K562 (cell line): ENCODE results near the gene CAPN12. TPM values are rescaled to one million over a fixed set of nuclear protein-coding genes. Genes with fewer than 3 reads are reported as not detected.

ENCODE experiments used
- ATAC-seq: fragments of 200-7000 bp; cut with Tn5 transposase; 3 replicates; pipeline ENCODE4 v1.9.1; 2020; ENCODE audit warnings: moderate library complexity
- BruUV-seq: library from RNA; stranded (reverse); fragments of 400-500 nt; replicated peaks from 2 replicates; lab custom pipeline; 2021; lab: Mats Ljungman, UMichigan
- CTCF ChIA-PET: fragments of 300-600 bp; formaldehyde crosslinking; extraction: SDS; loops from one replicate; lab custom pipeline; 2021; ENCODE audit warnings: low intra/inter-chr PET ratio; lab: Yijun Ruan, JAX
- POLR2A ChIA-PET: fragments of 300-600, 350-650 bp; sonication (Branson Sonifier 250); formaldehyde crosslinking; extraction: SDS; loops from one replicate; lab custom pipeline; 2021; ENCODE audit warnings: antibody characterized with exemption, inconsistent platforms; lab: Yijun Ruan, JAX
- DNase-seq, 4 experiments: peaks; one replicate each; pipeline versions ENCODE4 v3.0.0 to v3.0.0-alpha.2; 2011 to 2018; ENCODE audit warnings: low spot score in 3 of 4, mixed read lengths in 3 of 4; ENCODE audit errors: extremely low read depth in 1 of 4
- FAIRE-seq: peaks from 2 replicates; lab custom pipeline; 2011; peaks lifted over from hg19 to GRCh38; lab: Jason Lieb, UNC
- H2AFZ ChIP-seq: 2 replicates; pipeline ENCODE4 v1.6.0; 2011; ENCODE audit warnings: low read depth, low read length, control low read depth, inconsistent platforms
- H3K27ac ChIP-seq: fragments of 200-600 bp; 3 replicates; pipeline ENCODE4 v1.8.0; 2011; ENCODE audit warnings: low read depth, mild to moderate bottlenecking, control low read depth, inconsistent platforms, low read length, moderate library complexity, mixed read lengths; ENCODE audit errors: extremely low read depth
- H3K27me3 ChIP-seq, 2 experiments: fragments of 300-600 bp in 1 of 2; 2 replicates in 1 of 2; 3 replicates in 1 of 2; pipeline versions ENCODE4 v1.6.0 to v1.8.0; 2011; ENCODE audit warnings: inconsistent platforms in 2 of 2, low read length in 2 of 2, mild to moderate bottlenecking in 1 of 2, mixed read lengths in 1 of 2, moderate library complexity in 1 of 2; ENCODE audit not compliant: control insufficient read depth in 2 of 2, insufficient read depth in 2 of 2
- H3K36me3 ChIP-seq: fragments of 300-600 bp; 3 replicates; pipeline ENCODE4 v1.8.0; 2011; ENCODE audit warnings: mild to moderate bottlenecking, low read length, inconsistent platforms; ENCODE audit not compliant: control insufficient read depth, insufficient read depth
- H3K4me1 ChIP-seq, 2 experiments: fragments of 200-600 bp in 1 of 2; replicated peaks in 1 of 2; 2 replicates in 1 of 2; 3 replicates in 1 of 2; pipeline versions ENCODE4 v1.5.1 to v1.8.0; 2011; ENCODE audit warnings: inconsistent platforms in 2 of 2, low read length in 2 of 2, mild to moderate bottlenecking in 1 of 2, mixed read lengths in 1 of 2, moderate library complexity in 1 of 2; ENCODE audit not compliant: control insufficient read depth in 2 of 2, insufficient read depth in 2 of 2
- H3K4me2 ChIP-seq: 2 replicates; pipeline ENCODE4 v1.6.1; 2011; ENCODE audit warnings: low read length, control low read depth, inconsistent platforms, mixed read lengths; ENCODE audit not compliant: insufficient read depth
- H3K4me3 ChIP-seq: fragments of 200-600 bp; sonication (generic), shearing (Covaris generic); 2 replicates; pipeline ENCODE4 v1.5.1; 2016; ENCODE audit warnings: control low read depth, inconsistent platforms
- H3K79me2 ChIP-seq: fragments of 200-600 bp; 3 replicates; pipeline ENCODE4 v1.8.0; 2011; ENCODE audit warnings: low read length, inconsistent platforms; ENCODE audit not compliant: control insufficient read depth, insufficient read depth
- H3K9ac ChIP-seq, 2 experiments: 2 replicates each; pipeline versions ENCODE4 v1.6.0 to v1.6.1; 2011; ENCODE audit warnings: low read depth in 2 of 2, low read length in 2 of 2, control low read depth in 1 of 2, inconsistent platforms in 1 of 2, mild to moderate bottlenecking in 1 of 2, mixed read lengths in 1 of 2; ENCODE audit not compliant: insufficient read depth in 1 of 2
- H3K9me1 ChIP-seq: one replicate; pipeline ENCODE4 v1.6.0; 2011; ENCODE audit warnings: inconsistent platforms, mild to moderate bottlenecking, low read length, moderate library complexity; ENCODE audit not compliant: control insufficient read depth, insufficient read depth
- H3K9me3 ChIP-seq: replicated peaks from 2 replicates; pipeline ENCODE4 v1.5.1; 2011; ENCODE audit warnings: low read depth, low read length, inconsistent platforms; ENCODE audit not compliant: control insufficient read depth, insufficient read depth
- H4K20me1 ChIP-seq: replicated peaks from 2 replicates; pipeline ENCODE4 v1.6.1; 2011; ENCODE audit warnings: low read length, inconsistent platforms, mixed read lengths; ENCODE audit not compliant: control insufficient read depth, insufficient read depth
- BRF2 ChIP-seq: IDR thresholded peaks from 3 replicates; pipeline ENCODE4 v1.6.1; 2011; ENCODE audit warnings: borderline replicate concordance, mild to moderate bottlenecking; ENCODE audit not compliant: insufficient read length, insufficient read depth
- CBX3 ChIP-seq, 2 experiments: IDR thresholded peaks; 1 replicate in 1 of 2; 2 replicates in 1 of 2; pipeline ENCODE4 v1.6.1; 2012; ENCODE audit warnings: inconsistent platforms in 2 of 2, low read length in 2 of 2, borderline replicate concordance in 1 of 2, control low read depth in 1 of 2
- ETV6 ChIP-seq, 3 experiments: fragments of 150-350 bp in 1 of 3; sonication (generic) in 1 of 3; formaldehyde crosslinking in 1 of 3; IDR thresholded peaks; 2 replicates each; pipeline versions ENCODE4 v1.6.1 to v1.8.0; 2014 to 2022; ENCODE audit warnings: borderline replicate concordance in 2 of 3, low read depth in 2 of 3, antibody characterized with exemption in 1 of 3, low read length in 1 of 3, mild to moderate bottlenecking in 1 of 3, missing genetic modification reagents in 1 of 3
- GTF2B ChIP-seq: IDR thresholded peaks from 2 replicates; pipeline ENCODE4 v1.6.1; 2011; ENCODE audit not compliant: insufficient read length; ENCODE audit errors: extremely low read depth
- HDAC8 ChIP-seq: fragments of 450-650 bp; IDR thresholded peaks from 2 replicates; pipeline ENCODE4 v1.6.1; 2016; ENCODE audit warnings: mild to moderate bottlenecking, missing genetic modification characterization, moderate library complexity, missing compliant biosample characterization
- NFATC3 ChIP-seq: fragments of 450-650 bp; IDR thresholded peaks from 2 replicates; pipeline ENCODE4 v1.6.1; 2017; ENCODE audit warnings: mild to moderate bottlenecking
- SIRT6 ChIP-seq: IDR thresholded peaks from one replicate; pipeline ENCODE4 v1.6.1; 2012; ENCODE audit warnings: low read depth, mild to moderate bottlenecking, control low read depth, inconsistent platforms, low read length, moderate library complexity
- U2AF2 ChIP-seq: fragments of 200-400 bp; formaldehyde crosslinking; optimal IDR thresholded peaks from 2 replicates; pipeline ENCODE3; 2017; ENCODE audit warnings: low read depth, mild to moderate bottlenecking, low read length
- ZNF407 ChIP-seq: fragments of 450-650 bp; IDR thresholded peaks from 2 replicates; pipeline ENCODE4 v1.6.1; 2016; ENCODE audit warnings: low read depth
- WGBS: fragments of 100-300 bp; shearing (Covaris generic); methylation state at CpG from one replicate; pipeline ENCODE4 v1.1.6; 2016; ENCODE audit warnings: low coverage, mixed read lengths; ENCODE audit not compliant: insufficient coverage; ENCODE audit errors: missing lambda C conversion rate; 5-methylcytosine and 5-hydroxymethylcytosine counted together
- in situ Hi-C: fragments of 300-500 bp; cut with MboI; formaldehyde crosslinking; loops from 4 replicates; pipeline ENCODE4 v1.15.0; 2018; ENCODE audit warnings: inconsistent platforms, mixed read lengths
- intact Hi-C: fragments of 100-400 bp; cut with micrococcal nuclease; formaldehyde crosslinking; loops from 2 replicates; pipeline ENCODE4 v1.14.2; 2022
- polyA plus RNA-seq, 8 experiments: library from polyadenylated mRNA; depleted of rRNA in 4 of 8; stranded (reverse) in 5 of 8; unstranded in 3 of 8; fragments of >200 nt; fragmentation: Nextera tagmentation in 2 of 8; fragmentation: Illumina TruSeq in 1 of 8; extraction: Ambion mirVana in 2 of 8; extraction: Trizol in 1 of 8; gene quantifications; 2 replicates each; pipeline versions ENCODE4 v1.2.1 to v1.2.3, GENCODE V29; 2011 to 2014; ENCODE audit warnings: inconsistent platforms in 1 of 8, missing spikeins in 1 of 8
- total RNA-seq, 7 experiments: library from RNA; depleted of rRNA in 6 of 7; stranded (reverse); fragments of >200 nt in 6 of 7; fragmentation: Illumina TruSeq in 2 of 7; extraction: Trizol in 2 of 7; gene quantifications; 2 replicates each; pipeline versions ENCODE4 v1.2.1 to v1.2.3, GENCODE V29; 2011 to 2021; ENCODE audit warnings: low replicate concordance in 1 of 7

Gene CAPN12
- total and polyA plus RNA-seq, 9 of the 15 experiments (the other 6 are each of a cell fraction or from before 2014, with no cell fraction given) = 0.83 to 7.0 (median 1.6) TPM

- Histone ChIP-seq H4K20me1 (peaks cover 21% of the 10 kb centered on the region), H3K36me3 (peaks cover 90% of the 10 kb centered on the region), H3K4me2 (no peak overlapping the region), H3K27me3 (no peaks in the 10 kb centered on the region), H2AFZ (no peak overlapping the region), H3K9ac (0 out of 4 replicates have a peak overlapping the region, but pooled peaks of 1 of the 2 experiments have one; percentile 36), H3K4me3 (no peak overlapping the region), H3K79me2 (peaks cover 81% of the 10 kb centered on the region), H3K4me1 (peaks cover 3 to 26% of the 10 kb centered on the region in 2 experiments; a peak in 3 of 5 replicates), H3K27ac (no peak overlapping the region), H3K9me3 (no peaks in the 10 kb centered on the region), H3K9me1 (peaks cover 9% of the 10 kb centered on the region)
- in situ Hi-C loops = no loop called here
- DNase-seq (no peak), ATAC-seq (no peak), FAIRE-seq (no peak)
- no TSS peak for BruUV-seq
- POLR2A ChIA-PET = no interaction called here
- 90% methylated on average over 6 of the region's 6 CpGs for WGBS
- intact Hi-C loops = no loop called here
- CTCF ChIA-PET = no interaction called here
- no peak for TF ChIP-seq BRF2
- no peak for TF ChIP-seq NFATC3
- no peak for TF ChIP-seq ZNF407
- no peak for TF ChIP-seq HDAC8 (tag)
- TF ChIP-seq U2AF2 = no peak
- TF ChIP-seq SIRT6 = no peak
- TF ChIP-seq CBX3 (IDR thresholded peaks at IDR 0.05; ENCODE audit: borderline replicate concordance in 1 of 2, low read length in 2 of 2) = no peak
- TF ChIP-seq GTF2B = no peak
- no peak for TF ChIP-seq ETV6 (IDR thresholded peaks at IDR 0.05; ENCODE audit: borderline replicate concordance in 1 of 2, low read depth in 2 of 2, low read length in 1 of 2)
- no peak for TF ChIP-seq ETV6 (CRISPR knock-in tag; IDR thresholded peaks at IDR 0.05; ENCODE audit: borderline replicate concordance)
These were observed 47.6 kb downstream of the CAPN12 start for GRCh38 chr19:38696729-38697055.
